ENCODE results near the gene GARIN5A.
"Not testable (repeated sequence)": the region's sequence is repeated elsewhere in the genome, so short reads cannot be mapped to it uniquely, and the experiment has no call there.

DNA sequence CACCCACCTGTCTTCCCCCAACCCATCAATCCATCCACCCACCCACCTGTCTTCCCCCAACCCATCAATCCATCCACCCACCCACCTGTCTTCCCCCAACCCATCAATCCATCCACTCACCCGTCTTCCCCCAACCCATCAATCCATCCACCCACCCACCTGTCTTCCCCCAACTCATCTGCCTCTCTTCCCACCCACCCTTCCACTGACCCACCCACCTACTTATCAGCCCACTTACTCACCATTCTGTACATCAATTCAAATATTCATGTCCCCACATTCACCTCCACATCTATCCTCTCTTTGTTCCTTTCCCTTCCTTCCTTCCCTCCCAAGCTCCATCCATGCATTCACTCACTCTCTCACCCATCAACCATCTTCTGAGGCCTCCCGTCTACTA lies 37.5 kb downstream of the GARIN5A start:
- TF ChIP-seq EZH2phosphoT487 (IDR thresholded peaks at IDR 0.05; ENCODE audit: insufficient read depth, low read depth); EZH2 (IDR thresholded peaks at IDR 0.05; ENCODE audit: insufficient read depth, poor library complexity, severe bottlenecking): not testable (repeated sequence)

Data from GM23248 (cell line).